Astrocyte (in vitro differentiated cells and primary cell): ENCODE data around the gene DHRS4.
"Not testable (repeated sequence)": the region's sequence is repeated elsewhere in the genome, so short reads cannot be mapped to it uniquely, and the experiment has no call there.

Source experiments
- CTCF ChIP-seq: IDR thresholded peaks from 2 replicates; pipeline ENCODE4 v1.5.1; 2011; ENCODE audit warnings: low read depth, mild to moderate bottlenecking, inconsistent platforms, low read length, moderate library complexity; ENCODE audit not compliant: insufficient read depth
- EZH2 ChIP-seq: IDR thresholded peaks from 2 replicates; pipeline ENCODE4 v1.6.1; 2012; ENCODE audit warnings: mild to moderate bottlenecking, low read length, inconsistent platforms; ENCODE audit not compliant: insufficient read depth

DNA sequence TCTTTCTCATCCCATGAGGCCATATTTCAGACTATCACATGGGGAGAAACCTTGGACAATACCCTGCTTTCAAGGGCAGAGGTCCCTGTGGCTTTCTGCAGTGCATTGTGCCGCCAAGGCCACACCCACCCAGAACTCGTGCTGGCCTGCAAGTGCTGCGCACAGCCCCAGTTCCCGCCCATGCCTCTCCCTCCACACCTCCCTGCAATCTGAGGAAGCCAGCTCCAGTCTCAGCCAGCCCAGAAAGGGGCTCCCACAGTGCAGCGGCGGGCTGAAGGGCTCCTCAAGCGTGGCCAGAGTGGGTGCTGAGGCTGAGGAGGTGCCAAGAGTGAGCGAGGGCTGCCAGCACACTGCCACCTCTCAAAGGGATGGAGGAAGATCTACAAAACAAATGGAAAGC, 19.6 kb downstream of the DHRS4 start:
- TF ChIP-seq CTCF, EZH2: not testable (repeated sequence)
